Gastroesophageal sphincter (tissue), 4 donors: ENCODE measurements around the gene DPM2. TPM values are rescaled to one million over a fixed set of nuclear protein-coding genes. Genes with fewer than 3 reads are reported as not detected.

Experiments
- ATAC-seq: fragments of 150-250 bp; one replicate; pipeline ENCODE4 v1.9.1; 2016; ENCODE audit warnings: mild to moderate bottlenecking, moderate library complexity
- H3K27ac ChIP-seq, 4 donors: fragments of 200-600 bp; sonication (generic) in 3 of 4; 1 replicate in 3 of 4; 2 replicates in 1 of 4; pipeline ENCODE4 v1.5.1; 2016 to 2019
- H3K27me3 ChIP-seq: fragments of 200-600 bp; sonication (generic); one replicate; pipeline ENCODE4 v1.5.1; 2019
- H3K36me3 ChIP-seq, 2 donors: fragments of 200-600 bp; sonication (generic); one replicate each; pipeline ENCODE4 v1.5.1; 2019; ENCODE audit warnings: control low read depth in 1 of 2
- H3K4me1 ChIP-seq, 3 donors: fragments of 200-600 bp; sonication (generic); 1 replicate in 2 of 3; 2 replicates in 1 of 3; pipeline ENCODE4 v1.5.1; 2016 to 2019; ENCODE audit warnings: control low read depth in 2 of 3
- H3K4me3 ChIP-seq, 2 donors: fragments of 200-600 bp; sonication (generic); one replicate each; pipeline ENCODE4 v1.5.1; 2019; ENCODE audit warnings: mild to moderate bottlenecking in 1 of 2, moderate library complexity in 1 of 2
- H3K9me3 ChIP-seq, 3 donors: fragments of 200-600 bp; sonication (generic); one replicate each; pipeline ENCODE4 v1.5.1; 2017 to 2019; ENCODE audit warnings: control low read depth in 2 of 3
- CTCF ChIP-seq, 4 experiments: fragments of 200-600 bp in 2 of 4; fragments of 450-650 bp in 2 of 4; sonication (generic) in 1 of 4; IDR thresholded peaks; one replicate each; pipeline ENCODE4 v1.5.1; 2017 to 2019; ENCODE audit warnings: antibody characterized with exemption in 4 of 4, mild to moderate bottlenecking in 2 of 4, moderate library complexity in 2 of 4
- EP300 ChIP-seq: sonication (generic); formaldehyde crosslinking; IDR thresholded peaks from one replicate; pipeline ENCODE4 v1.6.1; 2017; ENCODE audit warnings: antibody characterized with exemption, mild to moderate bottlenecking
- POLR2A ChIP-seq, 2 donors: fragments of 450-650 bp; IDR thresholded peaks; one replicate each; pipeline ENCODE4 v1.6.1; 2017; ENCODE audit warnings: antibody characterized with exemption in 2 of 2, mild to moderate bottlenecking in 2 of 2, moderate library complexity in 1 of 2
- POLR2AphosphoS5 ChIP-seq: sonication (generic); formaldehyde crosslinking; IDR thresholded peaks from one replicate; pipeline ENCODE4 v1.6.1; 2017; ENCODE audit warnings: antibody characterized with exemption
- WGBS, 2 donors: methylation state at CpG; one replicate each; pipeline ENCODE4 v1.1.5; 2018; ENCODE audit warnings: low coverage in 1 of 2; 5-methylcytosine and 5-hydroxymethylcytosine counted together
- total RNA-seq, 4 donors: library from RNA; depleted of rRNA; stranded (reverse); fragments of >200 nt; gene quantifications; one replicate each; pipeline ENCODE4 v1.1.0, GENCODE V29; 2016

DPM2 gene
- total RNA-seq, 4 donors from 2014 or later: 8.9 to 15.0 (median 11.2) TPM

- Histone ChIP-seq H3K36me3 (no peaks in the 10 kb centered on the region), H3K4me3 (no peak overlapping the region), H3K27ac (no peak overlapping the region), H3K4me1 (peaks cover 0 to 41% (median 26%) of the 10 kb centered on the region in 3 donors), H3K27me3 (no peaks in the 10 kb centered on the region), H3K9me3 (no peaks in the 10 kb centered on the region)
- no peak for TF ChIP-seq CTCF (IDR thresholded peaks at IDR 0.05)
- TF ChIP-seq POLR2AphosphoS5: no peak
- no peak for TF ChIP-seq EP300
- no peak for TF ChIP-seq POLR2A (IDR thresholded peaks at IDR 0.05)
- WGBS, 2 donors: no CpG with 5 or more reads among the region's 1 CpG
- ATAC-seq: no peak
Measured at GRCh38 chr9:127982912-127983311, 45.3 kb upstream of the DPM2 start.

- H3K27ac ChIP-seq: peak overlapping the region; percentile 76 to 92 (median 90)
- H3K27me3 ChIP-seq: no peaks in the 10 kb centered on the region
- peaks cover 0 to 53% (median 37%) of the 10 kb centered on the region in 3 donors for H3K4me1 ChIP-seq
- no peaks in the 10 kb centered on the region for H3K36me3 ChIP-seq
- no peak for ATAC-seq
- TF ChIP-seq POLR2AphosphoS5: no peak
- no peak for TF ChIP-seq EP300
- no peak for TF ChIP-seq POLR2A (IDR thresholded peaks at IDR 0.05)
- TF ChIP-seq CTCF (IDR thresholded peaks at IDR 0.05): no peak
- 59 to 71% methylated on average over 3 to 8 of the region's 11 CpGs for WGBS, 2 donors
- no peaks in the 10 kb centered on the region for H3K9me3 ChIP-seq
- H3K4me3 ChIP-seq: peak overlapping the region; percentile 30 to 72
Measured at GRCh38 chr9:127981559-127982121, 44.0 kb upstream of the DPM2 start.

GRCh38 chr9:127980706-127981558 is 43.3 kb upstream of the DPM2 start, which contains the start of gene EEIG1:
TSS of gene EEIG1 (minus strand) at chr9:127980989. CDS start at chr9:127980137, 852 bp downstream.
- Histone ChIP-seq H3K4me3 (peak within 1 kb of the TSS; percentile 53 to 72), H3K27me3 (no peaks in the 10 kb centered on the region), H3K27ac (peak within 1 kb of the TSS; percentile 76 to 92 (median 90)), H3K4me1 (peaks cover 0 to 61% (median 44%) of the 10 kb centered on the region in 3 donors), H3K9me3 (no peaks in the 10 kb centered on the region), H3K36me3 (no peaks in the 10 kb centered on the region)
- TF ChIP-seq POLR2AphosphoS5 (peak; percentile 34), EP300 (no peak), CTCF (IDR thresholded peaks at IDR 0.05) (no peak), POLR2A (IDR thresholded peaks at IDR 0.05) (peak; percentile 52 to 92)
- 0 to 3% methylated on average over 9 to 17 of the region's 93 CpGs for WGBS, 2 donors
- peak; percentile 97 for ATAC-seq

GRCh38 chr9:127980060-127980705 is 42.5 kb upstream of the DPM2 start:
- TF ChIP-seq CTCF (IDR thresholded peaks at IDR 0.05) (peak in 1 of 4 experiments; percentile 12), POLR2AphosphoS5 (peak; percentile 7), EP300 (no peak), POLR2A (IDR thresholded peaks at IDR 0.05) (peak in 1 of 2 donors; percentile 7)
- peaks cover 4 to 68% (median 52%) of the 10 kb centered on the region in 3 donors for H3K4me1 ChIP-seq
- no CpG with 5 or more reads among the region's 61 CpGs for WGBS, 2 donors
- ATAC-seq: peak; percentile 32
- peak overlapping the region; percentile 45 to 92 (median 90) for H3K27ac ChIP-seq
- H3K36me3 ChIP-seq: no peaks in the 10 kb centered on the region
- H3K4me3 ChIP-seq: peak overlapping the region; percentile 53 to 72
- H3K27me3 ChIP-seq: no peaks in the 10 kb centered on the region
- no peaks in the 10 kb centered on the region for H3K9me3 ChIP-seq
